Epithelial cell of esophagus (primary cell): ENCODE data around the gene AKAP9.

Source experiments
- DNase-seq: peaks from one replicate; pipeline ENCODE4 v3.0.0; 2010; ENCODE audit warnings: low read depth
- H3K4me3 ChIP-seq: 2 replicates; pipeline ENCODE4 v1.5.1; 2011; ENCODE audit warnings: mild to moderate bottlenecking, low read length, control low read depth
- CTCF ChIP-seq: IDR thresholded peaks from 2 replicates; pipeline ENCODE4 v1.5.1; 2011; ENCODE audit warnings: low read depth, mild to moderate bottlenecking, low read length, control low read depth, inconsistent platforms; ENCODE audit not compliant: insufficient read depth; ENCODE audit errors: missing control alignments

The AKAP9 gene

GRCh38 chr7:92056286-92056685 is 115.6 kb downstream of the AKAP9 start:
- no peak overlapping the region for H3K4me3 ChIP-seq

GRCh38 chr7:92057375-92057774 is 116.7 kb downstream of the AKAP9 start:
- no peak for TF ChIP-seq CTCF
- peak overlapping the region; percentile 28 for H3K4me3 ChIP-seq
- peak; percentile 85 for DNase-seq

More at GRCh38 chr7:92056286-92056685, 115.6 kb downstream of the AKAP9 start:
- peak; percentile 44 for DNase-seq
- TF ChIP-seq CTCF, result no peak

- no peak for DNase-seq
Measured at GRCh38 chr7:92058040-92058439, 117.4 kb downstream of the AKAP9 start.

GRCh38 chr7:92058899-92059298 is 118.2 kb downstream of the AKAP9 start:
- H3K4me3 ChIP-seq, result peak overlapping the region; percentile 28
- no peak for DNase-seq

More at GRCh38 chr7:92058040-92058439, 117.4 kb downstream of the AKAP9 start:
- no peak for TF ChIP-seq CTCF
- H3K4me3 ChIP-seq, result peak overlapping the region; percentile 28

GRCh38 chr7:92061154-92061553 is 120.5 kb downstream of the AKAP9 start:
- H3K4me3 ChIP-seq, result no peak overlapping the region
- TF ChIP-seq CTCF, result no peak
- DNase-seq, result peak; percentile 88

More at GRCh38 chr7:92058899-92059298, 118.2 kb downstream of the AKAP9 start:
- TF ChIP-seq CTCF, result no peak

- TF ChIP-seq CTCF, result no peak
- DNase-seq, result no peak
- no peak overlapping the region for H3K4me3 ChIP-seq
Measured at GRCh38 chr7:92064438-92065029, 123.9 kb downstream of the AKAP9 start.

- DNase-seq, result no peak
- TF ChIP-seq CTCF, result no peak
- no peak overlapping the region for H3K4me3 ChIP-seq
Measured at GRCh38 chr7:92071032-92071431, 130.4 kb downstream of the AKAP9 start.
